Adrenal gland (tissue), 12 donors: ENCODE data around the gene VAX1. TPM values are rescaled to one million over a fixed set of nuclear protein-coding genes. Genes with fewer than 3 reads are reported as not detected.

Experiments used
- DNase-seq, 7 donors: peaks; one replicate each; pipeline ENCODE4 v3.0.0-alpha.2; 2019 to 2020
- H3K27ac ChIP-seq, 5 donors: fragments of 200-600 bp; sonication (generic) in 4 of 5; 1 replicate in 3 of 5; 2 replicates in 2 of 5; pipeline versions ENCODE4 v1.5.1 to v1.8.0; 2016 to 2020; ENCODE audit warnings: mild to moderate bottlenecking in 1 of 5
- H3K27me3 ChIP-seq: fragments of 200-600 bp; 2 replicates; pipeline ENCODE4 v1.8.0; 2021
- H3K36me3 ChIP-seq, 2 donors: fragments of 200-600 bp; replicated peaks in 1 of 2; 1 replicate in 1 of 2; 2 replicates in 1 of 2; pipeline versions ENCODE4 v1.5.1 to v1.8.0; 2018 to 2022
- H3K4me1 ChIP-seq, 2 donors: fragments of 200-600 bp; replicated peaks in 1 of 2; 1 replicate in 1 of 2; 2 replicates in 1 of 2; pipeline versions ENCODE4 v1.5.1 to v1.8.0; 2018 to 2021
- H3K4me3 ChIP-seq, 4 donors: fragments of 200-600 bp; sonication (generic) in 3 of 4; one replicate each; pipeline ENCODE4 v1.5.1; 2016 to 2018
- H3K9me3 ChIP-seq, 3 donors: fragments of 200-600 bp; sonication (generic) in 1 of 3; replicated peaks in 1 of 3; 1 replicate in 2 of 3; 2 replicates in 1 of 3; pipeline versions ENCODE4 v1.5.1 to v1.8.0; 2016 to 2021
- CTCF ChIP-seq, 6 experiments: fragments of 450-650 bp in 4 of 6; fragments of 200-600 bp in 2 of 6; sonication (generic) in 1 of 6; IDR thresholded peaks; 1 replicate in 5 of 6; 2 replicates in 1 of 6; pipeline versions ENCODE4 v1.5.1 to v1.8.0; 2016 to 2021; ENCODE audit warnings: antibody characterized with exemption in 6 of 6, mild to moderate bottlenecking in 2 of 6, moderate library complexity in 1 of 6
- POLR2A ChIP-seq, 2 donors: fragments of 450-650 bp; IDR thresholded peaks; one replicate each; pipeline ENCODE4 v1.6.1; 2017; ENCODE audit warnings: antibody characterized with exemption in 2 of 2, mild to moderate bottlenecking in 2 of 2, moderate library complexity in 1 of 2
- WGBS, 4 donors: extraction: QIAGEN DNeasy Blood & Tissue Kit in 2 of 4; methylation state at CpG; one replicate each; pipeline versions ENCODE4 v1.1.5 to v1.1.7; 2013 to 2017; 5-methylcytosine and 5-hydroxymethylcytosine counted together
- intact Hi-C, 2 donors: fragments of 100-400 bp; cut with DNase I; formaldehyde crosslinking; loops; one replicate each; pipeline versions ENCODE4 v1.14.1 to v1.15.0; 2022 to 2023
- polyA plus RNA-seq, 3 donors: library from polyadenylated mRNA; stranded (reverse); fragments of 200-250 nt in 2 of 3; fragments of 350-450 nt in 1 of 3; fragmentation: Illumina TruSeq in 1 of 3; extraction: RNeasy Lipid Tissue Mini Kit (QIAGEN cat#74804) in 1 of 3; gene quantifications; one replicate each; pipeline ENCODE4 v1.2.3, GENCODE V29; 2013 to 2014
- total RNA-seq, 9 donors: library from RNA; depleted of rRNA in 4 of 9; stranded (reverse); fragments of >200 nt in 4 of 9; fragments of 120-200 nt in 1 of 9; fragmentation: NEBNext Ultra II Directional in 1 of 9; extraction: Animal tissue kit (Norgen Biotek cat#: 25700) in 1 of 9; gene quantifications; one replicate each; pipeline versions ENCODE4 v1.1.0 to v1.2.4, GENCODE V29; 2013 to 2023
- donor health status: healthy with polysubstance abuse.
- donor health status: Bipolar disorder and iron deficiency.
- donor health status: DM: yes; HTN: yes; CAD: no.
- donor health status: DM: no; HTN: no; CAD: no.
- donor health status: DM: no; HTN: no; CAD: no.
- donor health status: DM: yes; HTN: yes; CAD: no.

Gene VAX1
- total and polyA plus RNA-seq, 12 donors, result not detected

DNA sequence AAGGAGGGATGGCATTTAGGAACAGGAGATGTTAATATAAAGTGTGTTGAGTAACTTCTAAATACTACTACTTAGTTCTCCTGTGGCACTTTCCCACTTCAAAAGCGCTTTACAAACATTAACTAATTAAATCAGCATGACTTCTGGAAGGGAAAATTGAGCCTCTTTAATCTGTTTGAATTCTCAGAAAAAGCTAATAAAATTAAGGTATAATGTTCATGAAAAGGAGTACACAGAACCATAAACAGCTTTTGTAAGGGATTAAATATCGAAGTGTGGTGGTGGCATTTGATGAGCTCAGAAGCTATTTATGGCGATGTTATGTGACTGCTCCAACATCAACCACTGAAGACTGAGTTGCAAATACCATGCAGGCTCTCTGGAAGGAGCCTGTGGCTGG is 10.2 kb upstream of the VAX1 start:
- intact Hi-C loops, result no loop called here
- H3K27ac ChIP-seq, result no peak overlapping the region
- no peak overlapping the region for H3K4me3 ChIP-seq
- no peaks in the 10 kb centered on the region for H3K9me3 ChIP-seq
- DNase-seq, result no peak
- WGBS, 4 donors, result 75 to 81% (median 77%) methylated on average over 3 of the region's 3 CpGs
- peaks cover 31% of the 10 kb centered on the region for H3K27me3 ChIP-seq
- TF ChIP-seq CTCF (IDR thresholded peaks at IDR 0.05) (no peak), POLR2A (IDR thresholded peaks at IDR 0.05) (no peak)
- no peaks in the 10 kb centered on the region for H3K4me1 ChIP-seq
- H3K36me3 ChIP-seq, result no peaks in the 10 kb centered on the region

DNA sequence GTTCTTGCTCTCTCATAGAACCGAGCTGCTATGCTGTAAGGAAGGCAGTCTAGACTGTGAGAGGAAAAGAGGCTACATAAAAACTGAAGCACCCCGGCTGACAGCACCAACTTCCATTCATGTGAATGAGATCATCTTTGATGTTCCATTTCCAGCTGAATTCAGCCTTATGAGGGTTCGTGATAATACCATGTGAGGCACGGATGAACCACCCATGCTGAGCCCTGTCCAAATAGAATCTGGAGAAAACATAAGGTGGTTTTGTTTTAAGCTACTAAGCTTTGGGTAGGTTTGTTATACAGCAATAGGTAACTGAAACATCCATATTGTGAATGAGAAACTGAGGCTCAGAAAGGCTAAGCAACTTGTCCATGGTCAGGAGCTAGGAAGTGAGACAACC is 6.9 kb upstream of the VAX1 start:
- H3K9me3 ChIP-seq, result no peaks in the 10 kb centered on the region
- TF ChIP-seq CTCF (IDR thresholded peaks at IDR 0.05), result no peak
- TF ChIP-seq POLR2A (IDR thresholded peaks at IDR 0.05), result no peak
- intact Hi-C loops, result no loop called here
- no peak for DNase-seq
- H3K27ac ChIP-seq, result no peak overlapping the region
- no peak overlapping the region for H3K4me3 ChIP-seq
- WGBS, 4 donors, result 62 to 70% (median 66%) methylated on average over 4 of the region's 4 CpGs
- no peaks in the 10 kb centered on the region for H3K36me3 ChIP-seq
- H3K27me3 ChIP-seq, result peaks cover 51% of the 10 kb centered on the region
- no peaks in the 10 kb centered on the region for H3K4me1 ChIP-seq

GRCh38 chr10:117143103-117143823 is 5.2 kb upstream of the VAX1 start:
- Histone ChIP-seq H3K36me3 (no peaks in the 10 kb centered on the region), H3K4me3 (no peak overlapping the region), H3K4me1 (peaks cover 0 to under 1% of the 10 kb centered on the region in 2 donors), H3K27me3 (peaks cover 66% of the 10 kb centered on the region), H3K9me3 (no peaks in the 10 kb centered on the region), H3K27ac (no peak overlapping the region)
- WGBS, 4 donors, result 46 to 68% (median 57%) methylated on average over 5 of the region's 5 CpGs
- DNase-seq, result no peak
- intact Hi-C loops, result no loop called here
- TF ChIP-seq CTCF (IDR thresholded peaks at IDR 0.05) (no peak), POLR2A (IDR thresholded peaks at IDR 0.05) (no peak)

DNA sequence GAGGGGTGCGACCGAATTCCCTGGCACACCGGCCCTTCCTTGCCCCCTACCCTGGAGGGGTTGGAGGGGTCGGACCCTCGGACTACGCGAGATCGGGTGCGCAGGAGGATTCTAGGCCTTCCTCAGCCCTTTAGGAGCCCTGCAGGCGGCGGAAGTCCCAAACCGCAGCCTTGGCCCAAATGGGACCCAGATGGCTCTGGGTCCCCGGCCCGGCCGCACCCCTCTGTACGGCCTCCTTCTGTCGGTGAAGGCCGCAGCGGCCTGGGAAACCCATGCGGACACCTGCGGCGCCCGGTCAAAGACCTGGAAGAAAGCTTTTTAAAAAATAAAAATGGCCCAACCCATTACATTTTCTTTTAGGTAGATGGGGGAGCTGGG is 2.4 kb upstream of the VAX1 start:
- Histone ChIP-seq H3K4me3 (no peak overlapping the region), H3K27me3 (peaks cover 84% of the 10 kb centered on the region), H3K9me3 (no peaks in the 10 kb centered on the region), H3K27ac (no peak overlapping the region), H3K36me3 (no peaks in the 10 kb centered on the region), H3K4me1 (peaks cover 11% of the 10 kb centered on the region in 2 donors)
- intact Hi-C loops, result no loop called here
- WGBS, 4 donors, result 4 to 13% (median 6%) methylated on average over 12 to 23 of the region's 23 CpGs
- TF ChIP-seq CTCF (IDR thresholded peaks at IDR 0.05) (no peak), POLR2A (IDR thresholded peaks at IDR 0.05) (no peak)
- no peak for DNase-seq
